GM12865 (cell line): ENCODE results near the gene CUX1.
"Not testable (repeated sequence)": the region's sequence is repeated elsewhere in the genome, so short reads cannot be mapped to it uniquely, and the experiment has no call there.

ENCODE experiments used
- DNase-seq: peaks from one replicate; pipeline ENCODE4 v3.0.0; 2010; ENCODE audit warnings: low read depth
- H3K4me3 ChIP-seq: 2 replicates; pipeline ENCODE4 v1.5.1; 2011; ENCODE audit warnings: mild to moderate bottlenecking, low read depth, low read length, control low read depth
- CTCF ChIP-seq: IDR thresholded peaks from 2 replicates; pipeline ENCODE4 v1.5.1; 2011; ENCODE audit warnings: low read length, control low read depth, low read depth, inconsistent platforms; ENCODE audit not compliant: insufficient read depth; ENCODE audit errors: missing control alignments

Gene CUX1

GRCh38 chr7:101784292-101785127 is 32.9 kb upstream of the CUX1 start:
- DNase-seq = no peak
- TF ChIP-seq CTCF = no peak
- no peak overlapping the region for H3K4me3 ChIP-seq

- no peak for TF ChIP-seq CTCF
- no peak for DNase-seq
- no peak overlapping the region for H3K4me3 ChIP-seq
Measured at GRCh38 chr7:101787864-101788263, 29.6 kb upstream of the CUX1 start.

GRCh38 chr7:101788517-101788916 is 28.9 kb upstream of the CUX1 start:
- TF ChIP-seq CTCF = no peak
- no peak for DNase-seq
- H3K4me3 ChIP-seq = no peak overlapping the region

GRCh38 chr7:101790566-101791293 is 26.7 kb upstream of the CUX1 start:
- no peak overlapping the region for H3K4me3 ChIP-seq
- no peak for TF ChIP-seq CTCF

GRCh38 chr7:101792051-101792681 is 25.3 kb upstream of the CUX1 start:
- no peak for TF ChIP-seq CTCF
- no peak for DNase-seq
- no peak overlapping the region for H3K4me3 ChIP-seq

More at GRCh38 chr7:101790566-101791293, 26.7 kb upstream of the CUX1 start:
- no peak for DNase-seq

GRCh38 chr7:101792682-101793071 is 24.7 kb upstream of the CUX1 start:
- H3K4me3 ChIP-seq, DNase-seq: not testable (repeated sequence)

GRCh38 chr7:101795461-101795860 is 22.0 kb upstream of the CUX1 start:
- no peak for DNase-seq
- H3K4me3 ChIP-seq = no peak overlapping the region
- no peak for TF ChIP-seq CTCF

- not testable (repeated sequence) for H3K4me3 ChIP-seq, DNase-seq
Measured at GRCh38 chr7:101798173-101798572, 19.3 kb upstream of the CUX1 start.
